ENCODE results near the gene CACNA1A.

GRCh38 chr19:13350072-13350471 lies 156.2 kb downstream of the CACNA1A start:
- TF ChIP-seq CTCF (conservative IDR thresholded peaks at IDR 0.05; ENCODE audit: low read length): no peak
- TF ChIP-seq EZH2phosphoT487 (IDR thresholded peaks at IDR 0.05; ENCODE audit: borderline replicate concordance, low read depth, low read length): no peak
